ENCODE measurements around the gene CBLL2.

GRCh38 chrX:22273714-22274317, 1.1 kb downstream of the CBLL2 start:
- TF ChIP-seq CTCF (conservative IDR thresholded peaks at IDR 0.05 in 1 of 2, IDR thresholded peaks at IDR 0.05 in 1 of 2; ENCODE audit: low read depth in 1 of 2, low read length in 2 of 2) = no peak
- no peak for TF ChIP-seq EZH2 (IDR thresholded peaks at IDR 0.05; ENCODE audit: low read length, missing control alignments)
